ENCODE measurements around the gene SLC9A3. TPM values are rescaled to one million over a fixed set of nuclear protein-coding genes. Genes with fewer than 3 reads are reported as not detected.

Gene SLC9A3
- total and polyA plus RNA-seq, 8 donors: 2.7 to 142 (median 14.9) TPM

- peaks cover 4 to 95% (median 7%) of the 10 kb centered on the region in 3 donors for H3K27me3 ChIP-seq
- no peaks in the 10 kb centered on the region for H3K36me3 ChIP-seq
- intact Hi-C loops (cut with DNase I; ENCODE audit: low total_unique reads): no loop called here
- H3K9me3 ChIP-seq: no peaks in the 10 kb centered on the region
- WGBS, 5 donors: 68 to 81% (median 70%) methylated on average over 32 to 41 of the region's 41 CpGs
- no peak for DNase-seq
- H3K27ac ChIP-seq: no peak overlapping the region
- H3K4me3 ChIP-seq: no peak overlapping the region
- no peaks in the 10 kb centered on the region for H3K4me1 ChIP-seq
- TF ChIP-seq POLR2A (IDR thresholded peaks at IDR 0.05): no peak
Observed at GRCh38 chr5:501105-501830, 23.0 kb downstream of the SLC9A3 start.

GRCh38 chr5:500491-500890, 23.8 kb downstream of the SLC9A3 start:
- H3K36me3 ChIP-seq: no peaks in the 10 kb centered on the region
- H3K27me3 ChIP-seq: peaks cover 4 to 93% (median 7%) of the 10 kb centered on the region in 3 donors
- no peak overlapping the region for H3K4me3 ChIP-seq
- DNase-seq: no peak
- WGBS, 5 donors: 83 to 94% (median 88%) methylated on average over 9 to 10 of the region's 10 CpGs
- H3K27ac ChIP-seq: no peak overlapping the region
- no peaks in the 10 kb centered on the region for H3K9me3 ChIP-seq
- TF ChIP-seq CTCF (IDR thresholded peaks at IDR 0.05) (no peak), POLR2AphosphoS5 (IDR thresholded peaks at IDR 0.05) (no peak), EP300 (IDR thresholded peaks at IDR 0.05) (no peak), POLR2A (IDR thresholded peaks at IDR 0.05) (no peak)
- intact Hi-C loops (cut with DNase I; ENCODE audit: low total_unique reads): no loop called here
- no peaks in the 10 kb centered on the region for H3K4me1 ChIP-seq

- WGBS, 5 donors: 83 to 89% (median 87%) methylated on average over 27 to 32 of the region's 32 CpGs
- DNase-seq: no peak
- no peaks in the 10 kb centered on the region for H3K36me3 ChIP-seq
- peak overlapping the region in 1 of 5 donors; percentile 19 for H3K27ac ChIP-seq
- no peak overlapping the region for H3K4me3 ChIP-seq
- TF ChIP-seq EP300 (IDR thresholded peaks at IDR 0.05) (no peak), POLR2AphosphoS5 (IDR thresholded peaks at IDR 0.05) (no peak), POLR2A (IDR thresholded peaks at IDR 0.05) (no peak), CTCF (IDR thresholded peaks at IDR 0.05) (no peak)
- peaks cover 4 to 93% (median 7%) of the 10 kb centered on the region in 3 donors for H3K27me3 ChIP-seq
- no peaks in the 10 kb centered on the region for H3K4me1 ChIP-seq
- H3K9me3 ChIP-seq: no peaks in the 10 kb centered on the region
- intact Hi-C loops (cut with DNase I; ENCODE audit: low total_unique reads): no loop called here
Observed at GRCh38 chr5:499233-500209, 24.7 kb downstream of the SLC9A3 start.

GRCh38 chr5:497871-498509, 26.3 kb downstream of the SLC9A3 start:
- 72 to 83% (median 80%) methylated on average over 38 to 40 of the region's 40 CpGs for WGBS, 5 donors
- H3K4me1 ChIP-seq: peaks cover 0 to 5% (median 0%) of the 10 kb centered on the region in 4 donors
- no peak for DNase-seq
- H3K27me3 ChIP-seq: peaks cover 0 to 93% (median 16%) of the 10 kb centered on the region in 3 donors
- no peak overlapping the region for H3K4me3 ChIP-seq
- no peaks in the 10 kb centered on the region for H3K9me3 ChIP-seq
- no peaks in the 10 kb centered on the region for H3K36me3 ChIP-seq
- TF ChIP-seq POLR2A (IDR thresholded peaks at IDR 0.05) (no peak), POLR2AphosphoS5 (IDR thresholded peaks at IDR 0.05) (no peak), CTCF (IDR thresholded peaks at IDR 0.05) (no peak), EP300 (IDR thresholded peaks at IDR 0.05) (no peak)
- H3K27ac ChIP-seq: no peak overlapping the region
- intact Hi-C loops (cut with DNase I; ENCODE audit: low total_unique reads): no loop called here
